ENCODE results near the gene CTPS2.
"Not testable (repeated sequence)": the region's sequence is repeated elsewhere in the genome, so short reads cannot be mapped to it uniquely, and the experiment has no call there.

CTPS2 gene

GRCh38 chrX:16653424-16653823, 59.0 kb downstream of the CTPS2 start:
- no peak for DNase-seq (ENCODE audit: low spot score)

- DNase-seq (ENCODE audit: low spot score), result no peak
These were observed 61.0 kb downstream of the CTPS2 start for GRCh38 chrX:16651391-16652024.

GRCh38 chrX:16649858-16650257, 62.6 kb downstream of the CTPS2 start, which contains the start of gene S100G:
TSS of gene S100G (plus strand) at chrX:16650158. CDS start at chrX:16651007, 849 bp downstream.
- no peak for DNase-seq (ENCODE audit: low spot score)

GRCh38 chrX:16646366-16647138, 65.9 kb downstream of the CTPS2 start:
- DNase-seq (ENCODE audit: low spot score), result no peak

GRCh38 chrX:16643176-16643575, 69.3 kb downstream of the CTPS2 start:
- DNase-seq (ENCODE audit: low spot score), result no peak

- no peak for DNase-seq (ENCODE audit: low spot score)
These were observed 71.6 kb downstream of the CTPS2 start for GRCh38 chrX:16640823-16641222.

GRCh38 chrX:16639966-16640365, 72.5 kb downstream of the CTPS2 start:
- no peak for DNase-seq (ENCODE audit: low spot score)

GRCh38 chrX:16638533-16638932, 73.9 kb downstream of the CTPS2 start:
- DNase-seq (ENCODE audit: low spot score), result no peak

GRCh38 chrX:16635596-16635995, 76.9 kb downstream of the CTPS2 start:
- DNase-seq (ENCODE audit: low spot score), result no peak

- DNase-seq (ENCODE audit: low spot score), result no peak
These were observed 77.4 kb downstream of the CTPS2 start for GRCh38 chrX:16635040-16635439.

- DNase-seq (ENCODE audit: low spot score), result no peak
These were observed 78.7 kb downstream of the CTPS2 start for GRCh38 chrX:16633754-16634153.

- no peak for DNase-seq (ENCODE audit: low spot score)
These were observed 82.6 kb downstream of the CTPS2 start for GRCh38 chrX:16629909-16630308.

- DNase-seq (ENCODE audit: low spot score), result no peak
These were observed 83.4 kb downstream of the CTPS2 start for GRCh38 chrX:16628946-16629595.

- not testable (repeated sequence) for DNase-seq (ENCODE audit: low spot score)
These were observed 84.0 kb downstream of the CTPS2 start for GRCh38 chrX:16628511-16628910.

- DNase-seq (ENCODE audit: low spot score), result no peak
These were observed 93.4 kb downstream of the CTPS2 start for GRCh38 chrX:16619024-16619423.

- DNase-seq (ENCODE audit: low spot score), result no peak
These were observed 94.0 kb downstream of the CTPS2 start for GRCh38 chrX:16618422-16618821.

- no peak for DNase-seq (ENCODE audit: low spot score)
These were observed 95.1 kb downstream of the CTPS2 start for GRCh38 chrX:16617382-16617781.

- no peak for DNase-seq (ENCODE audit: low spot score)
These were observed 100.1 kb downstream of the CTPS2 start for GRCh38 chrX:16612257-16612897.

- not testable (repeated sequence) for DNase-seq (ENCODE audit: low spot score)
These were observed 101.8 kb downstream of the CTPS2 start for GRCh38 chrX:16610654-16611053.

- DNase-seq (ENCODE audit: low spot score), result no peak
These were observed 102.3 kb downstream of the CTPS2 start for GRCh38 chrX:16610121-16610621.

GRCh38 chrX:16606142-16606720, 106.2 kb downstream of the CTPS2 start:
- DNase-seq (ENCODE audit: low spot score), result no peak

- no peak for DNase-seq (ENCODE audit: low spot score)
These were observed 108.1 kb downstream of the CTPS2 start for GRCh38 chrX:16604337-16604736.

Data from Ammon's horn (tissue), 1 donor.